Progenitor cell of endocrine pancreas (in vitro differentiated cells): ENCODE data around the gene TEK. TPM values are rescaled to one million over a fixed set of nuclear protein-coding genes. Genes with fewer than 3 reads are reported as not detected.

Experiments
- DNase-seq: peaks from one replicate; pipeline ENCODE4 v3.0.0; 2021; ENCODE audit warnings: low spot score; ENCODE audit not compliant: unreplicated experiment
- H3K27ac Mint-ChIP-seq: 2 replicates; pipeline ENCODE4 v1.8.0; 2021; ENCODE audit warnings: mild to moderate bottlenecking, moderate library complexity, mixed read lengths
- H3K27me3 Mint-ChIP-seq: 2 replicates; pipeline ENCODE4 v1.8.0; 2021; ENCODE audit warnings: mixed read lengths
- H3K36me3 Mint-ChIP-seq: 2 replicates; pipeline ENCODE4 v1.8.0; 2022; ENCODE audit warnings: mixed read lengths; ENCODE audit not compliant: insufficient read depth
- H3K4me1 Mint-ChIP-seq: 2 replicates; pipeline ENCODE4 v1.8.0; 2021; ENCODE audit warnings: low read depth, mixed read lengths
- H3K4me3 Mint-ChIP-seq: 2 replicates; pipeline ENCODE4 v1.8.0; 2021; ENCODE audit warnings: low read depth, mild to moderate bottlenecking, moderate library complexity, mixed read lengths
- H3K9me3 Mint-ChIP-seq: 2 replicates; pipeline ENCODE4 v1.8.0; 2021; ENCODE audit warnings: low read depth, mixed read lengths
- long read RNA-seq: library from polyadenylated mRNA; unstranded; transcript quantifications from one replicate; pipeline ENCODE4 v2.0.0, GENCODE V29; 2020
- total RNA-seq: library from RNA; stranded (reverse); gene quantifications from 2 replicates; pipeline ENCODE4 v1.2.1, GENCODE V29; 2021
- TF ChIP-seq, protein P1 (sequence below): fragments of 200-600 bp; sonication (generic); IDR thresholded peaks from one replicate; pipeline ENCODE4 v1.5.0; 2021; ENCODE audit warnings: antibody characterized with exemption, mild to moderate bottlenecking; ENCODE audit not compliant: unreplicated experiment

TEK gene
- total RNA-seq = not detected in 2 replicates
- long read RNA-seq = 0 reads

DNA sequence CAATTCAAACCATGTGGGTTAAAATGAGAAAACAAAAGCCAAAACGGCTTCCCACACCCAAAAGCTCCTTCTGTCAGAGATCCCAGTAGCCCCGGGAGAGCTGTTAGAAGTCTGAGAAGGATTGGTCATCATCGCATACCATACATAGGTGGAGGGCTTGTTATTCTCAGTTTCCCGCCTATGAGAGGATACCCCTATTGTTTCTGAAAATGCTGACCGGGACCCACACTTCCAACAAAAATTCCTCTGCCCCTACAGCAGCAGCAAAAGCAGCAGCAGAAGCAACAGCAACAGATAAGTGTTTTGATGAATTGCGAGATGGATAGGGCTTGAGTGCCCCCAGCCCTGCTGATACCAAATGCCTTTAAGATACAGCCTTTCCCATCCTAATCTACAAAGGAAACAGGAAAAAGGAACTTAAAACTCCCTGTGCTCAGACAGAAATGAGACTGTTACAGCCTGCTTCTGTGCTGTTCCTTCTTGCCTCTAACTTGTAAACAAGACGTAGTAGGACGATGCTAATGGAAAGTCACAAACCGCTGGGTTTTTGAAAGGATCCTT, at the start of gene TEK:
TSS of gene TEK (plus strand) at position 245 of the 561 bp plus-strand sequence. CDS start 366 bp downstream, outside the sequence.
- no peak within 1 kb of the TSS for H3K4me3 Mint-ChIP-seq
- DNase-seq = no peak
- TF ChIP-seq, protein P1, sequence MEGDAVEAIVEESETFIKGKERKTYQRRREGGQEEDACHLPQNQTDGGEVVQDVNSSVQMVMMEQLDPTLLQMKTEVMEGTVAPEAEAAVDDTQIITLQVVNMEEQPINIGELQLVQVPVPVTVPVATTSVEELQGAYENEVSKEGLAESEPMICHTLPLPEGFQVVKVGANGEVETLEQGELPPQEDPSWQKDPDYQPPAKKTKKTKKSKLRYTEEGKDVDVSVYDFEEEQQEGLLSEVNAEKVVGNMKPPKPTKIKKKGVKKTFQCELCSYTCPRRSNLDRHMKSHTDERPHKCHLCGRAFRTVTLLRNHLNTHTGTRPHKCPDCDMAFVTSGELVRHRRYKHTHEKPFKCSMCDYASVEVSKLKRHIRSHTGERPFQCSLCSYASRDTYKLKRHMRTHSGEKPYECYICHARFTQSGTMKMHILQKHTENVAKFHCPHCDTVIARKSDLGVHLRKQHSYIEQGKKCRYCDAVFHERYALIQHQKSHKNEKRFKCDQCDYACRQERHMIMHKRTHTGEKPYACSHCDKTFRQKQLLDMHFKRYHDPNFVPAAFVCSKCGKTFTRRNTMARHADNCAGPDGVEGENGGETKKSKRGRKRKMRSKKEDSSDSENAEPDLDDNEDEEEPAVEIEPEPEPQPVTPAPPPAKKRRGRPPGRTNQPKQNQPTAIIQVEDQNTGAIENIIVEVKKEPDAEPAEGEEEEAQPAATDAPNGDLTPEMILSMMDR = no peak
- H3K36me3 Mint-ChIP-seq = no peaks in the 10 kb centered on the region
- peaks cover 8% of the 10 kb centered on the region for H3K4me1 Mint-ChIP-seq
- no peaks in the 10 kb centered on the region for H3K27me3 Mint-ChIP-seq
- H3K9me3 Mint-ChIP-seq = no peaks in the 10 kb centered on the region
- H3K27ac Mint-ChIP-seq = no peak within 1 kb of the TSS

- TF ChIP-seq, protein P1 = no peak
- Mint-ChIP-seq H3K27me3 (no peaks in the 10 kb centered on the region), H3K27ac (no peak overlapping the region), H3K36me3 (peaks cover 12% of the 10 kb centered on the region), H3K4me3 (no peak overlapping the region), H3K9me3 (no peaks in the 10 kb centered on the region), H3K4me1 (peaks cover 7% of the 10 kb centered on the region)
- no peak for DNase-seq
These were observed 49.6 kb upstream of the TEK start for GRCh38 chr9:27059412-27059811.

- DNase-seq = no peak
- Mint-ChIP-seq H3K9me3 (no peaks in the 10 kb centered on the region), H3K27me3 (no peaks in the 10 kb centered on the region), H3K4me3 (no peak overlapping the region), H3K36me3 (peaks cover 12% of the 10 kb centered on the region), H3K4me1 (peaks cover 4% of the 10 kb centered on the region), H3K27ac (no peak overlapping the region)
- TF ChIP-seq, protein P1 = no peak
These were observed 49.1 kb upstream of the TEK start for GRCh38 chr9:27059907-27060306.

- Mint-ChIP-seq H3K27ac (no peak overlapping the region), H3K4me1 (peaks cover 11% of the 10 kb centered on the region), H3K4me3 (no peak overlapping the region), H3K9me3 (peaks cover 5% of the 10 kb centered on the region), H3K27me3 (no peaks in the 10 kb centered on the region), H3K36me3 (peaks cover 5% of the 10 kb centered on the region)
- TF ChIP-seq, protein P1 = no peak
- DNase-seq = no peak
These were observed 43.7 kb upstream of the TEK start for GRCh38 chr9:27065288-27065687.

GRCh38 chr9:27073841-27074728, 34.9 kb upstream of the TEK start:
- peaks cover 14% of the 10 kb centered on the region for H3K36me3 Mint-ChIP-seq
- H3K4me3 Mint-ChIP-seq = no peak overlapping the region
- TF ChIP-seq, protein P1 = no peak
- H3K4me1 Mint-ChIP-seq = no peaks in the 10 kb centered on the region
- no peak for DNase-seq
- no peak overlapping the region for H3K27ac Mint-ChIP-seq
- no peaks in the 10 kb centered on the region for H3K27me3 Mint-ChIP-seq
- H3K9me3 Mint-ChIP-seq = peaks cover 9% of the 10 kb centered on the region
